H7 (cell line): ENCODE data around the gene CELA3A. TPM values are rescaled to one million over a fixed set of nuclear protein-coding genes. Genes with fewer than 3 reads are reported as not detected.
A peak's percentile ranks its signal among the peaks of the same experiment; 100 is the strongest.
"Not testable (repeated sequence)": the region's sequence is repeated elsewhere in the genome, so short reads cannot be mapped to it uniquely, and the experiment has no call there.

Source experiments
- DNase-seq: peaks from one replicate; pipeline ENCODE4 v3.0.0; 2012
- H3K27me3 ChIP-seq: 2 replicates; pipeline ENCODE4 v1.6.0; 2011; ENCODE audit warnings: mild to moderate bottlenecking, low read length; ENCODE audit not compliant: control insufficient read depth, insufficient read depth
- H3K36me3 ChIP-seq: replicated peaks from 2 replicates; pipeline ENCODE4 v1.5.1; 2011; ENCODE audit warnings: low read length; ENCODE audit not compliant: control insufficient read depth, insufficient read depth
- H3K4me3 ChIP-seq: 2 replicates; pipeline ENCODE4 v1.5.1; 2011; ENCODE audit warnings: low read depth, mild to moderate bottlenecking, control low read depth, low read length, moderate library complexity; ENCODE audit not compliant: insufficient read depth
- total RNA-seq: library from RNA; depleted of rRNA; stranded (reverse); fragments of >200 nt; shearing (Covaris generic); gene quantifications from 2 replicates; pipeline ENCODE4 v1.2.3, GENCODE V29; 2014

CELA3A gene
- total RNA-seq, 1 experiment from 2014 or later: not detected

- H3K27me3 ChIP-seq, DNase-seq, H3K4me3 ChIP-seq, H3K36me3 ChIP-seq: not testable (repeated sequence)
Measured at GRCh38 chr1:21973948-21974347, 27.5 kb upstream of the CELA3A start.

GRCh38 chr1:21974699-21975098 lies 26.8 kb upstream of the CELA3A start:
- not testable (repeated sequence) for H3K4me3 ChIP-seq, H3K36me3 ChIP-seq, DNase-seq, H3K27me3 ChIP-seq

DNA sequence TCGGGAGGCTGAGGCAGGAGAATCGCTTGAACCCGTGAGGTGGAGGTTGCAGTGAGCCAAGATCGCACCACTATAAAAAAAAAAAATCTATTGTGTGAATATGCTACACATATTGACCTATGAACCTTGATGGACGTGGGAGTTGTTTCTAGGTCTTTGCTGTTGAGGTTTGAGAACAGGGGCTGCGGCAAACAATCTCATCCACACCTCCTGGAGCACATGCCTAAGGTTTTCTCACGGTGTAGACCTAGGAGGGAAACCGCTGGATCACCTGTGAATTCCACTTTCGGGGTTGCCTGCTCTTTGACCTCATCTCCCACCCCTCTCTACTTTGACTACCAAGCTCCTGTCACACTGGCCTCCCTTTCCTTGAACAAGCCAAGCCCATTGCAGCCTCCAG lies 26.2 kb upstream of the CELA3A start:
- not testable (repeated sequence) for H3K36me3 ChIP-seq, DNase-seq

GRCh38 chr1:21976703-21977239 lies 24.7 kb upstream of the CELA3A start, which contains the start of gene CELA3B:
Gene CELA3B (plus strand): TSS chr1:21977022. CDS start chr1:21977040, 18 bp downstream.
- H3K27me3 ChIP-seq, DNase-seq, H3K4me3 ChIP-seq, H3K36me3 ChIP-seq: not testable (repeated sequence)

More for the DNA sequence above, 26.2 kb upstream of the CELA3A start:
- H3K4me3 ChIP-seq, H3K27me3 ChIP-seq: not testable (repeated sequence)

GRCh38 chr1:21978209-21978608 lies 23.2 kb upstream of the CELA3A start:
- not testable (repeated sequence) for H3K4me3 ChIP-seq, H3K27me3 ChIP-seq, DNase-seq, H3K36me3 ChIP-seq

DNA sequence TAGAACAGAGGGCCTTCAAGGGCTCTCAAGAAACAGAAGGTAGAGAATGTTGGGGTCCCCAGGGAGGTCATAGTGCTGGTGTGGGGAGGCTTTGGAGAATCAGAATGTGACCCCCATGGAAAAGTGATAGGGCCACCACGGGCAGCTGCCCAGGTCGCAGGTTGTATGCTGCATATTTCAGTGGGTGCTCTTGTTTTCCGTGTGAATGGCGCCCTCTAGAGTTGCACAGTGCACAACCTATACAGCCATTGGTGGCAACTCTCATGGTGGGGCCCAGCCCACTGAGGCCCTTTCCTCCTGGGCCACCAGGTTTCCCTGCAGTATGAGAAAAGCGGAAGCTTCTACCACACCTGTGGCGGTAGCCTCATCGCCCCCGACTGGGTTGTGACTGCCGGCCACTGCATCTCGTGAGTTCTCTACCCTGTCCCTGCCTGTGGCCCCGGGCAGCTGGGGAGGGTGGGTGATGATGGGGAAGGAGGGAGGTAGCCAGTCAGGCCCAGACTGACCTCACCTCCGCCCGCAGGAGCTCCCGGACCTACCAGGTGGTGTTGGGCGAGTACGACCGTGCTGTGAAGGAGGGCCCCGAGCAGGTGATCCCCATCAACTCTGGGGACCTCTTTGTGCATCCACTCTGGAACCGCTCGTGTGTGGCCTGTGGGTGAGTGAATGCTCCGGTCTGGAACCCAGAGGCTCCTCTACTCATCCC lies 20.8 kb upstream of the CELA3A start:
- not testable (repeated sequence) for H3K36me3 ChIP-seq, DNase-seq, H3K27me3 ChIP-seq, H3K4me3 ChIP-seq

- H3K36me3 ChIP-seq, H3K4me3 ChIP-seq, H3K27me3 ChIP-seq, DNase-seq: not testable (repeated sequence)
Measured at GRCh38 chr1:21981253-21981652, 20.2 kb upstream of the CELA3A start.

DNA sequence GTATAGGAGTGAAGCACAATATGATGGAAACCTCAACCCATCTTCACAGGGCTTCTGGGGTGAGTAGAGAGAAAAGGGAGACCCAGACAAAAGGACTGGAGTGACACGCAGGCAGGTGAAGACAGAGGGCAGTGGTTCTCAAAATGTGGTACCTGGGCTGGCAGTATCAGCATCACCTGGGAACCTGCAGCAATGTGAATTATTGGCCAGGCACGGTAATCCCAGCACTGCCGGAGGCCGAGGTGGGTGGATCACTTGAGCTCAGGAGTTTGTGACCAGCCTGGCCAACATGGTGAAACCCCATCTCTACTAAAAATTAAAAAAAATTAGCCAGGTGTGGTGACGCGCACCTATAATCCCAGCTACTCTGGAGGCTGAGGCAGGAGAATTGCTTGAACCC lies 19.3 kb upstream of the CELA3A start:
- DNase-seq: peak; percentile 46
- H3K36me3 ChIP-seq, H3K27me3 ChIP-seq, H3K4me3 ChIP-seq: not testable (repeated sequence)

DNA sequence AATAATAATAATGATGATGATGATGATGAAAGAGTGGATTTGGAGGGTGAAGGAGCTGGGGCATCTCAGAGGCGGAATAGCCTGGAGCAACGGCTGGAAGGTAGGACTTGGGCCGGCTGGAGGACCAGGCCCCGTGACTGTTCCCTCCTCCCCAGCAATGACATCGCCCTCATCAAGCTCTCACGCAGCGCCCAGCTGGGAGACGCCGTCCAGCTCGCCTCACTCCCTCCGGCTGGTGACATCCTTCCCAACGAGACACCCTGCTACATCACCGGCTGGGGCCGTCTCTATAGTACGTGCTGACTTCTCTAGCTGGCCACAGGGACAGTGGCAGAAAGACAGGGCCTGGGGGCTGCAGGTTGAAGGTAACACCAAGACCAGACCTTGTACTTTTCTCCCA lies 17.9 kb upstream of the CELA3A start:
- H3K27me3 ChIP-seq, H3K4me3 ChIP-seq, H3K36me3 ChIP-seq, DNase-seq: not testable (repeated sequence)

DNA sequence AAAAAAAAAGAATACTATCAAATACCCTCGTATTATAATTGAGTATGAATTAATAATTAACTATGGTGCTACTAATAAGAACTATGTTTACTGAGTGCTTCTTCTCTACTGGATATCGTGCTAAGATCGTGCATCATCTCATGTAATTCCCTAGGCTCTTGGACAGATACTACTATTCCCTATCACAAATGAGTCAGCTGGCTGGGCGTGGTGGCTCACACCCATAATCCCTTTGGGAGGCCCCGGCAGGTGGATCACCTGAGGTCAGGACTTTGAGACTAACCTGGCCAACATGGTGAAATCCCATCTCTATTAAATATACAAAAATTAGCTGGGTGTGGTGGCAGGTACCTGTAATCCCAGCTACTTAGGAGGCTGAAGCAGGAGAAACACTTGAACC lies 15.6 kb upstream of the CELA3A start:
- DNase-seq, H3K4me3 ChIP-seq, H3K36me3 ChIP-seq, H3K27me3 ChIP-seq: not testable (repeated sequence)

GRCh38 chr1:21986386-21986785 lies 15.1 kb upstream of the CELA3A start:
- not testable (repeated sequence) for H3K36me3 ChIP-seq, DNase-seq, H3K27me3 ChIP-seq, H3K4me3 ChIP-seq

- H3K36me3 ChIP-seq, H3K27me3 ChIP-seq, DNase-seq: not testable (repeated sequence)
Measured at GRCh38 chr1:21989672-21990393, 11.6 kb upstream of the CELA3A start.

GRCh38 chr1:21992186-21992585 lies 9.3 kb upstream of the CELA3A start:
- not testable (repeated sequence) for H3K36me3 ChIP-seq, H3K27me3 ChIP-seq, H3K4me3 ChIP-seq, DNase-seq

More at GRCh38 chr1:21989672-21990393, 11.6 kb upstream of the CELA3A start:
- H3K4me3 ChIP-seq: not testable (repeated sequence)

DNA sequence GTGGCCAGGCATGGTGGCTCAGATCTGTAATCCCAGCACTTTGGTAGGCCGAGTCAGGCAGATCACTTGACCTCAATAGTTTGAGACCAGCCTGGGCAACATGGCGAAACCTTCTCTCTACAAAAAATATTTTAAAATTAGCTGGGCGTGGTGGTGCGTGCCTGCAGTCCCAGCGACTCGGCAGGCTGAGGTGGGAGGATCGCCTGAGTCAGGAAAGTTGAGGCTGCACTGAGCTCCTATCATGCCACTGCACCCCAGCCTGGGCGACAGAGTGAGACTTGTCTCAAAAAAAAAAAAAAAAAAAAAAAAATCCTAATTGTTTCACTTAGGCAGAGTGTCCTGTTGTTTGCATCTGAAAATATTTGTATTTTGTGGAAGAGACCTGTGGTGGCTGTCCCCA lies 6.7 kb upstream of the CELA3A start:
- not testable (repeated sequence) for H3K36me3 ChIP-seq, DNase-seq

GRCh38 chr1:21996663-21996970 lies 4.8 kb upstream of the CELA3A start:
- H3K27me3 ChIP-seq, H3K36me3 ChIP-seq, DNase-seq, H3K4me3 ChIP-seq: not testable (repeated sequence)

More for the DNA sequence above, 6.7 kb upstream of the CELA3A start:
- not testable (repeated sequence) for H3K4me3 ChIP-seq, H3K27me3 ChIP-seq
